GM12878 (cell line): ENCODE data around the gene ABCC4.

Experiments
- BRCA1 ChIP-seq: IDR thresholded peaks from 2 replicates; pipeline ENCODE4 v1.6.1; 2011; ENCODE audit warnings: low read depth, low read length, improper control_type of control experiment
- CBX5 ChIP-seq: sonication (generic); IDR thresholded peaks from 2 replicates; pipeline ENCODE4 v1.6.1; 2016; ENCODE audit warnings: low read depth, moderate library complexity, mild to moderate bottlenecking, inconsistent platforms
- CHD4 ChIP-seq: fragments of 200-600 bp; sonication (generic); IDR thresholded peaks from 2 replicates; pipeline ENCODE4 v1.6.1; 2016; ENCODE audit warnings: mild to moderate bottlenecking
- EP300 ChIP-seq, 2 experiments: fragments of 150-350 bp in 1 of 2; IDR thresholded peaks; 2 replicates each; pipeline ENCODE4 v1.6.1; 2011 to 2012; ENCODE audit warnings: low read depth in 2 of 2, low read length in 2 of 2, borderline replicate concordance in 1 of 2, improper control_type of control experiment in 1 of 2, inconsistent platforms in 1 of 2; ENCODE audit not compliant: control insufficient read depth in 1 of 2
- GABPA ChIP-seq: IDR thresholded peaks from 2 replicates; pipeline ENCODE4 v1.6.1; 2014; ENCODE audit warnings: antibody characterized with exemption, low read depth, mild to moderate bottlenecking, inconsistent platforms
- MYC ChIP-seq: IDR thresholded peaks from 2 replicates; pipeline ENCODE4 v1.6.1; 2011; ENCODE audit warnings: mild to moderate bottlenecking, low read length, moderate library complexity, inconsistent platforms; ENCODE audit not compliant: insufficient read depth, insufficient replicate concordance, insufficient read length, severe bottlenecking
- SIN3A ChIP-seq: IDR thresholded peaks from 2 replicates; pipeline ENCODE4 v1.6.1; 2012; ENCODE audit warnings: low read depth, low read length, improper control_type of control experiment
- SIX5 ChIP-seq: IDR thresholded peaks from 2 replicates; pipeline ENCODE4 v1.6.1; 2011; ENCODE audit warnings: mild to moderate bottlenecking, low read depth, low read length, moderate library complexity; ENCODE audit not compliant: severe bottlenecking
- SUZ12 ChIP-seq: fragments of 200-600 bp; sonication (generic); IDR thresholded peaks from one replicate; pipeline ENCODE4 v1.6.1; 2018; ENCODE audit warnings: antibody characterized with exemption, mild to moderate bottlenecking; ENCODE audit not compliant: unreplicated experiment
- TAF1 ChIP-seq: IDR thresholded peaks from 2 replicates; pipeline ENCODE4 v1.6.1; 2011; ENCODE audit warnings: mild to moderate bottlenecking, low read depth, low read length, borderline replicate concordance
- TCF3 ChIP-seq: IDR thresholded peaks from 2 replicates; pipeline ENCODE4 v1.6.1; 2012; ENCODE audit warnings: low read depth, mild to moderate bottlenecking, low read length, borderline replicate concordance; ENCODE audit not compliant: insufficient read depth
- TCF7 ChIP-seq: IDR thresholded peaks from 2 replicates; pipeline ENCODE4 v1.6.1; 2014; ENCODE audit warnings: antibody characterized with exemption, borderline replicate concordance
- TF ChIP-seq, protein P1 (sequence below), 3 experiments: IDR thresholded peaks in 2 of 3; conservative IDR thresholded peaks in 1 of 3; 2 replicates each; pipeline ENCODE4 v1.5.1; 2011; ENCODE audit warnings: low read depth in 3 of 3, low read length in 3 of 3, mild to moderate bottlenecking in 3 of 3, control low read depth in 2 of 3, moderate library complexity in 2 of 3, inconsistent platforms in 1 of 3, mixed read lengths in 1 of 3; ENCODE audit not compliant: control insufficient read depth in 2 of 3, insufficient read depth in 1 of 3; ENCODE audit errors: extremely low read depth in 1 of 3

DNA sequence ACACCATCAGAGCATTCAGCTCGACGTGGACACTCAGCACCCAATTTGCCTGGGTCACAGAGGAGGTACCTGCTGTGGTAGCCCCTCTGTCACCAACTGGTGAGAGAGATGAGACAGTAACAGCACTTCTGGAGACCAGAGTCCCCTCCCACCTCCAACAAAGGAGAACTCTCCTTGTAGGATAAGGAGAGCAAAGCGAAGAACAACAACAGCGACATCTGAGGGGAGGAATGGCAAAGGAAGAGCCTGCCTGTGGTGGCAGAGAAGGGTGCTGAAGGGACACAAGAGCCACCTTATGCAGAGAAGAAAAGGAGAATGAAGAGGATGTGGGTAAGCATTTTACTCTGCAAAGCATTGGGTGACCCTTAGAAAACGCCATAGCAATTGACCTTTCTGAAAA is 167.8 kb downstream of the ABCC4 start:
- TF ChIP-seq GABPA (no peak), SIN3A (no peak), TCF7 (no peak), CHD4 (no peak), TCF3 (no peak), SIX5 (no peak), BRCA1 (no peak), EP300 (IDR thresholded peaks at IDR 0.05; ENCODE audit: borderline replicate concordance in 1 of 2, control insufficient read depth in 1 of 2, low read depth in 2 of 2, low read length in 2 of 2) (no peak), TAF1 (no peak), SUZ12 (no peak), MYC (no peak), CBX5 (no peak)
- TF ChIP-seq, protein P1, sequence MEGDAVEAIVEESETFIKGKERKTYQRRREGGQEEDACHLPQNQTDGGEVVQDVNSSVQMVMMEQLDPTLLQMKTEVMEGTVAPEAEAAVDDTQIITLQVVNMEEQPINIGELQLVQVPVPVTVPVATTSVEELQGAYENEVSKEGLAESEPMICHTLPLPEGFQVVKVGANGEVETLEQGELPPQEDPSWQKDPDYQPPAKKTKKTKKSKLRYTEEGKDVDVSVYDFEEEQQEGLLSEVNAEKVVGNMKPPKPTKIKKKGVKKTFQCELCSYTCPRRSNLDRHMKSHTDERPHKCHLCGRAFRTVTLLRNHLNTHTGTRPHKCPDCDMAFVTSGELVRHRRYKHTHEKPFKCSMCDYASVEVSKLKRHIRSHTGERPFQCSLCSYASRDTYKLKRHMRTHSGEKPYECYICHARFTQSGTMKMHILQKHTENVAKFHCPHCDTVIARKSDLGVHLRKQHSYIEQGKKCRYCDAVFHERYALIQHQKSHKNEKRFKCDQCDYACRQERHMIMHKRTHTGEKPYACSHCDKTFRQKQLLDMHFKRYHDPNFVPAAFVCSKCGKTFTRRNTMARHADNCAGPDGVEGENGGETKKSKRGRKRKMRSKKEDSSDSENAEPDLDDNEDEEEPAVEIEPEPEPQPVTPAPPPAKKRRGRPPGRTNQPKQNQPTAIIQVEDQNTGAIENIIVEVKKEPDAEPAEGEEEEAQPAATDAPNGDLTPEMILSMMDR (IDR thresholded peaks at IDR 0.05 in 2 of 3, conservative IDR thresholded peaks at IDR 0.05 in 1 of 3; ENCODE audit: control insufficient read depth in 2 of 3, extremely low read depth in 1 of 3, insufficient read depth in 1 of 3, low read depth in 3 of 3, low read length in 3 of 3) = no peak
